Esophagus squamous epithelium (tissue), 5 donors: ENCODE results near the gene NR2F1-AS1. TPM values are rescaled to one million over a fixed set of nuclear protein-coding genes. Genes with fewer than 3 reads are reported as not detected.

Experiments
- DNase-seq: peaks from one replicate; lab custom pipeline; 2025; lab: John Stamatoyannopoulos, UW
- H3K27ac ChIP-seq, 4 donors: fragments of 200-600 bp; sonication (generic); one replicate each; pipeline ENCODE4 v1.5.1; 2016 to 2019; ENCODE audit warnings: mild to moderate bottlenecking in 1 of 4
- H3K27me3 ChIP-seq, 4 donors: fragments of 200-600 bp; sonication (generic); 1 replicate in 3 of 4; 2 replicates in 1 of 4; pipeline versions ENCODE4 v1.5.1 to v1.6.0; 2017 to 2021; ENCODE audit warnings: antibody characterized with exemption in 1 of 4
- H3K36me3 ChIP-seq, 3 donors: fragments of 200-600 bp; sonication (generic); one replicate each; pipeline ENCODE4 v1.5.1; 2016 to 2019
- H3K4me1 ChIP-seq, 3 donors: fragments of 200-600 bp; sonication (generic); one replicate each; pipeline ENCODE4 v1.5.1; 2017 to 2019
- H3K4me3 ChIP-seq, 4 donors: fragments of 200-600 bp; sonication (generic); 1 replicate in 3 of 4; 2 replicates in 1 of 4; pipeline ENCODE4 v1.5.1; 2016 to 2019; ENCODE audit warnings: mild to moderate bottlenecking in 2 of 4, moderate library complexity in 1 of 4
- H3K9me3 ChIP-seq, 3 donors: fragments of 200-600 bp; sonication (generic); one replicate each; pipeline ENCODE4 v1.5.1; 2016 to 2019
- CTCF ChIP-seq, 6 experiments: fragments of 450-650 bp in 4 of 6; fragments of 200-600 bp in 2 of 6; sonication (generic) in 2 of 6; IDR thresholded peaks; one replicate each; pipeline ENCODE4 v1.5.1; 2016 to 2019; ENCODE audit warnings: antibody characterized with exemption in 6 of 6, mild to moderate bottlenecking in 4 of 6, moderate library complexity in 4 of 6
- POLR2A ChIP-seq, 4 donors: fragments of 450-650 bp; IDR thresholded peaks; one replicate each; pipeline ENCODE4 v1.6.1; 2017; ENCODE audit warnings: antibody characterized with exemption in 4 of 4, mild to moderate bottlenecking in 4 of 4, moderate library complexity in 3 of 4
- WGBS, 2 donors: methylation state at CpG; one replicate each; pipeline ENCODE4 v1.1.5; 2018; 5-methylcytosine and 5-hydroxymethylcytosine counted together
- intact Hi-C: fragments of 100-400 bp; cut with DNase I; formaldehyde crosslinking; loops from one replicate; pipeline ENCODE4 v1.15.0; 2022
- total RNA-seq, 4 donors: library from RNA; depleted of rRNA; stranded (reverse); fragments of >200 nt; gene quantifications; one replicate each; pipeline ENCODE4 v1.1.0, GENCODE V29; 2016
- donor health status: DM: yes; HTN: yes; CAD: no.

NR2F1-AS1 gene
- total RNA-seq: 10 to 100 TPM in 1 of 4 donors, 1 to 10 TPM in 2, under 1 TPM in 1; 0.49 to 11.3 (median 1.5) TPM

GRCh38 chr5:93580927-93581445 is at the start of gene NR2F1-AS1:
Gene NR2F1-AS1 (minus strand): TSS chr5:93581219.
- Histone ChIP-seq H3K27me3 (peaks cover 7 to 95% (median 10%) of the 10 kb centered on the region in 4 donors), H3K36me3 (no peaks in the 10 kb centered on the region), H3K9me3 (no peaks in the 10 kb centered on the region), H3K27ac (peak within 1 kb of the TSS; percentile 64 to 93 (median 89)), H3K4me3 (peak within 1 kb of the TSS; percentile 51 to 76 (median 61)), H3K4me1 (peaks cover 14 to 71% (median 18%) of the 10 kb centered on the region in 3 donors)
- WGBS, 2 donors: 2 to 4% methylated on average over 9 to 18 of the region's 41 CpGs
- intact Hi-C loops: loop anchor here (10.0 kb wide), 1 partner anchor 224 kb away; no protein-coding TSS in a partner anchor
- DNase-seq: no peak
- TF ChIP-seq CTCF (IDR thresholded peaks at IDR 0.05) (no peak), POLR2A (IDR thresholded peaks at IDR 0.05) (no peak)

- Histone ChIP-seq H3K9me3 (no peaks in the 10 kb centered on the region), H3K4me1 (peaks cover 0 to 18% (median 5%) of the 10 kb centered on the region in 3 donors), H3K27me3 (no peaks in the 10 kb centered on the region), H3K27ac (no peak overlapping the region), H3K36me3 (no peaks in the 10 kb centered on the region), H3K4me3 (no peak overlapping the region)
- intact Hi-C loops: no loop called here
- TF ChIP-seq POLR2A (IDR thresholded peaks at IDR 0.05): no peak
- no peak for DNase-seq
Observed at GRCh38 chr5:93626801-93627200, 45.8 kb upstream of the NR2F1-AS1 start.

GRCh38 chr5:93623153-93623552 is 42.1 kb upstream of the NR2F1-AS1 start:
- 69 to 77% methylated on average over 4 of the region's 4 CpGs for WGBS, 2 donors
- Histone ChIP-seq H3K27ac (no peak overlapping the region), H3K9me3 (no peaks in the 10 kb centered on the region), H3K36me3 (no peaks in the 10 kb centered on the region), H3K4me3 (no peak overlapping the region), H3K4me1 (peaks cover 0 to 22% (median 10%) of the 10 kb centered on the region in 3 donors), H3K27me3 (no peaks in the 10 kb centered on the region)
- intact Hi-C loops: no loop called here
- TF ChIP-seq CTCF (IDR thresholded peaks at IDR 0.05) (no peak), POLR2A (IDR thresholded peaks at IDR 0.05) (no peak)
- DNase-seq: no peak

DNA sequence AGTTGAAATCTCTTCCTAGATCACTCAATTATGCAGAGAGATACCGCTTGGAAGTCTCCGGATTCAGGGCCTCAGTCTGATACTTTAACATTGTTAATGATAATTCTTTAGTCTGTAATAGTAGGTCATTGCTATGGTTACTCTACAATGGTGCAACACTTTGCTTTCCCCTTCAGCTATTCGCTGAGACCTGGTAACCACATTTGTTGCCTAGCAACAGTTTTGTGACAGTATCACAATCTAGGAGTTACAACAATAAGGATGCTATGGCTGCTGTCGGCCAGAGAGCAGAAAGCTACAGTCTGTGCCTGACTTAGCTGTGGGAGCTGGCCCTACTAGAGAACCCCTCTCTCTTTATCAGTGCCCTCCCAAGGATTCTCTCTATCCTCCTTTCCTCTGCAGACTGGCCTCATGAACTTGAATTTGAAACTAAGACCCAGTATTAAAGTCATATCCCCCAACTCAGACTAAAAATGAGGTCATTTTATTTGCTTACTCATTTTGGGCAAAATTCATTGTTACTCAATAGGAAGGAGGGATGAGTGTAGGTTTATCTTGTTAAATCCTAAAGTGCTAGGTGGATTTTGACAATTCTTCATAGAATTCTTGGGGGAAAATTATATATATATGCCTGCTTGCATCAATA is 41.3 kb upstream of the NR2F1-AS1 start:
- Histone ChIP-seq H3K27ac (peak overlapping the region in 3 of 4 donors; percentile 64 to 90 (median 87)), H3K4me1 (peaks cover 0 to 22% (median 10%) of the 10 kb centered on the region in 3 donors), H3K27me3 (no peaks in the 10 kb centered on the region), H3K4me3 (peak overlapping the region in 1 of 4 donors; percentile 63), H3K36me3 (no peaks in the 10 kb centered on the region), H3K9me3 (no peaks in the 10 kb centered on the region)
- intact Hi-C loops: no loop called here
- no peak for DNase-seq
- 50 to 66% methylated on average over 4 of the region's 4 CpGs for WGBS, 2 donors
- TF ChIP-seq POLR2A (IDR thresholded peaks at IDR 0.05) (no peak), CTCF (IDR thresholded peaks at IDR 0.05) (no peak)

- peaks cover 0 to 22% (median 10%) of the 10 kb centered on the region in 3 donors for H3K4me1 ChIP-seq
- H3K27me3 ChIP-seq: no peaks in the 10 kb centered on the region
- intact Hi-C loops: no loop called here
- WGBS, 2 donors: 32% methylated on average over 4 of the region's 41 CpGs
- peak overlapping the region; percentile 64 to 90 (median 79) for H3K27ac ChIP-seq
- no peaks in the 10 kb centered on the region for H3K36me3 ChIP-seq
- TF ChIP-seq POLR2A (IDR thresholded peaks at IDR 0.05): peak in 1 of 4 donors; percentile 31
- no peak for TF ChIP-seq CTCF (IDR thresholded peaks at IDR 0.05)
- H3K4me3 ChIP-seq: peak overlapping the region; percentile 43 to 80 (median 66)
- no peaks in the 10 kb centered on the region for H3K9me3 ChIP-seq
- no peak for DNase-seq
Observed at GRCh38 chr5:93621327-93621798, 40.3 kb upstream of the NR2F1-AS1 start.
